DMS53 treated with DMSO at 0.1 percent for 48 hours (cell line): ENCODE measurements around the gene STPG1.
A peak's percentile ranks its signal among the peaks of the same experiment; 100 is the strongest.

Source experiments
- DNase-seq: peaks from one replicate; lab custom pipeline; 2025; ENCODE audit not compliant: unreplicated experiment; lab: John Stamatoyannopoulos, UW

The STPG1 gene

DNA sequence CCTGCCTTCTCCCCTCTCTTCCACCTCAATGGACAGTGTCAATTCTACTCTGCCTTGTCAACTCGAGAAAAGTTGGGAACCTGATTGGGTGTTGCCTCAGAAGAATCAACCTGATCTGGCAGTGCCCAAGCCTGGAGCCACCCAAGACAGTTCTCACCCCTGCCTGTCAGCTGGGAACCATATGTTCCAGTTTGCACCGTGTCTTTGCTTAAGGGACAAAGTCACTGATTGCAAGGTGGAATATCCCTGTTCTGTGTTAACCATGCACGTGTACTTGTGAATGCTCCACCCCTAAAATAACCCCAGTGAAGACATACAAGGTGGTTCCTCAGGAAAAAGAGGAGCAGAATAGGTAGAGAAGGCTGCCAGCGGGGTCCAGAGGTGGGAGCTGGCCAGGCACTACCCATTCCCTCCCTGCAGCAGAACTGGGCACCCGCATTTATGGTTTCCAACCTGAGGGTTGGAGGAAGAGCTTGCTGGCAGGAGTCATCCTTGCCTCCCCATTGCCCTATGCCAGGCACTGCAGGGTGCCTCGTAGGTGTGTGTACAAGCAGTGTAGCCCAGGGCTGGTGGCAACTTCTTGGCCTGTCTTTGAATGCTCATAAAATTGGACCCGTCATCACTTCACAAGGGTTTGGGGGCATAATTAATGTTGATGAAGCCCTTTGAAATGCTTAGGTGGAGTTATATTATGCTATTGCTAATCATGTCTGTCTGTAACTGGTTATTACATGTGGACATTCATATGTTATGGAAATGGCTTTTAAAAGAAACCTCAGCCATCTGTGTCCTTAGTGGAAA lies 13.4 kb upstream of the STPG1 start:
- DNase-seq, result no peak

DNA sequence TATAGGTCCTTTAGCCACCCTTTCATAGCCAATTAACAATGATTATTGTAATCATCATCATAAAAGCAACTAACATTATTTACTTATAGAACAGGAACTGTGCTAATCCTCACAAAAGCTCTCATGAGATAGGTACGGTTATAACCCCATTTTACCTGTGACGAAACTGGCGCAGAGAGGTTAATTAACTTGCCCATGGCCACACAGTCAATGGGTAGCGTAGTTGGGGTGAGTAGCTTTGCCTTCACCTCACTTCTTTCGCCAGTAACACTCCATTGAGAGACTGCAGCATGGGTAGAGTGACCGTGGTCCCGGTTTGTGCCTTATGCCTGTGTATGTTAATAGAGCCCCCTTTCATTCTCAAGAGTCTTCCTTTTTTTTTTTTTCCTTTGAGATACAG lies 12.3 kb upstream of the STPG1 start:
- DNase-seq, result no peak

DNA sequence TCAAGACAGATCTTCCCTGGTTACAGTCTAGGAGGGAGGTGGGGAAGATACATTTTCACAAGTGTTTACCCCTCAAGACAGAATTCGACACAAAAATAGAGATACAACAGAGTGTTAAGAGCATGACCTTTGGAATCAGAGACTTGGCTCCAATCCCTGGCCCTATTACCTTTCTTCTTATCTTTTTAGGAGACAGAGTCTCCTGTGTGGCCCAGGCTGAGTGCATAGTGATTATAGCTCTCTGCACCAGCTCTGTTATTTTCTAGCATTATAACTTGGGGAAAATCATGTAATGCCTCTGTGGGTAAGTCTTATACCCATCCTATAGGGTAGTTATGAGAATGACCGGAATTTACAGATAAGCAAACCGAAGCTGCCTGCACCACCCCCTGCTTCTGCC lies 11.9 kb upstream of the STPG1 start:
- no peak for DNase-seq

DNA sequence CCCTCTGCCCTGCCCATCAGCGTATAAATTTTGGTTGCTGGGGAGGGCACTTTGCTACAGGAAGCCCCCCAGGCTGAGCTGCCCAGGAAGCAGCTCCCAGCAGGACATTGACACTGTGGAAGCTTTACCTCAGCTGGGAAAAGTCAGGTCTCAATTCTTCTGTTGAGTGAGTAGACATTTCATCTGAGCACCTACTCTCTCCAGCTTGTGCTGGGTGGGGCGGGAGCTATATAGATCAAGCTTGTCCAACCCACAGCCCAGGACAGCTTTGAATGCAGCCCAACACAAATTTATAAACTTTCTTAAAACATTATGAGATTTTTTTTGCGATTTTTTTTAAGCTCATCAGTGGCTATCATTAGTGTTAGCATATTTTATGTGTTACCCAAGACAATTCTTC lies 11.4 kb upstream of the STPG1 start:
- DNase-seq, result no peak

DNA sequence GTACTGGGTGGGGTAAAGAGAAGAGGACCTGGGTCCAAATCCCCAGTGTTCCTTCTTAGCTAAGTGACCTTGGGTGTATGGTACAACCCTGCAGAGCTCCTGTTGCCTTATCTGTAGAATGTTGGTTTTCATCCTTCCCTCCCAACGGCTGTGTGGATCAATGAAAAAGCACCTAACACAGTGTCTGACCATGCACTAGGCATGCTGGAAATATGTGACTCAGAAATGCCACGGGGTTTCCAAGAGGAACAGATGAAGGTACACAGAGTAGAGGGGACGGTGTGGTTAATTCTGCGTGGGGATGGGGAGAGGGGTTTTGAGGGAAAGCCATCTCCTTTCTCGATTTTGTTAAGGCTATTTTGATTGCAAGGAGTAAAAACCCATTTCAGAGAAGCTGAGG lies 10.6 kb upstream of the STPG1 start:
- no peak for DNase-seq

DNA sequence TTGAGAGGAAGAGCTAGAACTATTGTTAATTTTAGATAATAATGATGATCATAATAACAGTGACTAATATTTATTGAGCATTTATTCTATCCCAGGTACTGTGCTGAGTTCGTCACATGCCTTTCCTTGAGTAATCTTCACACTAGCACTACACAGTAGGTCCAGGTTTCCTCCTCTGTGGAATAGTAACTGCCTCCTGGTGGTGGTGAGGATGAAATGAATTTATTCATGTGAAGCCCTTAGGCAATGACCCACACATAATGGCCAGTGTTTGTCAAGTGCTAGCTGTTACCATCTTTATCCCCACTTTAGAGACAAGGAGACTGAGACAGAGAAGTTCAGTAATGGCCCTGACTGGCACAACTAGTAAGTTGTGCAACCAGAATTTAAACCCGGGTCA lies 7.9 kb upstream of the STPG1 start:
- DNase-seq, result no peak

DNA sequence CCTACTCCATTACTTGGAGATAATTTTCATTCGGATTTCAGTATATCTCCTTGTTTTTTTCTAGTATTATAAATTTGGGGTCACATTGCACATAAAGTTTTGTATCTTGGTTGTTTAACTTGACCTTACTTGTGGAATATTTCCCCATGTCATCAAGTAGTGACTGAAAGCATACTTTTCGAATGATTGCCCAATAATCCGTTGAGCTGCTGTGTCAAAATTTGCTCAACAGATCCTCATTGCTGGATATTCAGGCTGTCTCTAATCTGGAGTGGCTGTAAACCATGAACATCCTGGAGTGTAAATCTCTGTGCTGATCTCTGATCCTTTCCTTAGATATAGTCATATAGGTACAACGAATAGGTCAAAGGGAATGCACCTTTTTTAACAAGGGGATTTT lies 7.0 kb upstream of the STPG1 start:
- no peak for DNase-seq

DNA sequence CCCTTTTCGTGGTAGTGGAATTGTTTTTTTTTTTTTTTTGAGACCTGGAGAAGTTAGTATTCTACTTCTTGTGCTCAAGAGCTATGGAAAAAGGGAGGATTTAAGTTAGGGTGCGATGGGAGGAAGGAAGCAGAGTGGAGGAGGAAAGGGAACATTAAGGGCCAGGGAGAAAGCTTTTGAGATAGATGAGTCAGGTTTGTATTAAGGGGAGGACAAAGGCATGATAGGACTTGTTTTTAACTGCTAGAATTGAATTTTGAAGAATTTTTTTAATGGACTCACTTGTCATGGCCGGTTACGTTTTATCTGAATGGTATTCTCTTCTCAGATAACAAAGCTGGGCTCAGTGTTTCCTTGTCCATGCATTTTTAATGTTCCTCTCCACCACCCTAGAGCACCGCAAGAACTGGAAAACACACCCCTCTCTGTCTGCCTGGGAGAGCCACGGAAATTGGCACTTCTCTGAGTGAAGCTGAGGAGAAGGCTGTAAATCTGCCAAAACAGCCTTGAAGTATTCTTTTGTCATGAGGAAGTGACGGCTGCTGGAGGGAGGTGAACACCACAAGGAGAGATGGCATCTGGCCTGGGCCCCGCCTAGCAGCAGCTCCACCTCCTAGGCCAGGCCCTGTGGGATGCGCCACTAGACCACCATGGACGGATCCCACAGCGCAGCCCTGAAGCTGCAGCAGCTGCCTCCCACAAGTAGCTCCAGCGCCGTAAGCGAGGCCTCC lies 5.5 kb upstream of the STPG1 start:
- DNase-seq, result no peak

DNA sequence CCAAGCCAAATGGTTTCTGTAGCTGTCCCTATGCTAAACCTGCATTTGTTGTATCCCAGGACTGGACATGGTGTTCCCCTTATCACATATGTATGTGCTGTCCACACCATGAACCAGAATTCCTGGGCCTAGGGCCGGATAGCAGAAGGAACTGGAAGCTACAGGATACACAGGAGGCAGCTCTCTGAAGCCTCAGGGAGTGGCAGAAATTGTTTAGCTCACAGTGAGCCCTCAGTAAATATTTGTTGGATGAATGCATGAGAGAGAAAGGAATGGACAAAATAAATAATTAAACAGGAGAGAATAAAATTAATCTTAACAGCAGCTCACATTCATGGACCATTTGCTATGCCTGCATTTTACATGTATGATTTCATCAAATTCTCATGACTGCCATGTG lies 4.1 kb upstream of the STPG1 start:
- no peak for DNase-seq

DNA sequence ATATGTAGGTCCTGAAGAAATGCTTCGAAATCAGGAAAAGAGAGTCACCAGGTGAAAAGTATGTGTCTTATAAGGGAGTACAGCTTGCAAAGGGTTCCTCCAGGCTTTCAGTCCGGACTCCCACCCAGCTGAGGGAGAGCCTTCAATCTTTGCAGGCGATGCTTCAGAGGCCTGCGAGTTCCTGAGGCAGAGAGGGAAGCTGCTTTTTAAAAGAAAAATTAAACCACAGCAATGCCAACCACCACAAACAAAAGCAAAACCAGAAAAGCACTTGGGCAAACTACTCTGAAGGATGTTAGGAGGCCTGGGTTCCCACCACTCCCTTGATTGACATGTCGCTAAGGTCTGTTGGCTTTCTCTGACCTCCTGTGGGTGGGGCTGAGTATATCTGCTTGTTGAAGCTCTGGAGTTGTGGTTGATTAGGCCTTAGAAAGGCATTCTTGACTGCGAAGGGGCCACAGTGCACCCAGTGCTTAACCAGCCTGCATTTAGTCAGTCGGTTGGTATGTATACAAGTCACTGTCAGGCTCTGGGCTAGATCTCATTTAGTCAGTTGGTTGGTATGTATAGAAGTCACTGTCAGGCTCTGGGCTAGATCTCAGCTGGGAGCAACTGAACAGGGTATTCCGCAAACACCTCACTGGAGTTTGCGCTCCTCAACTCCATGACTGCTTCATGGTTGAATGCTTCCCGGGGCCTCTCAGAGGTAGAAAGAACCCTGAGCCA lies 3.2 kb upstream of the STPG1 start:
- DNase-seq, result peak; percentile 12

DNA sequence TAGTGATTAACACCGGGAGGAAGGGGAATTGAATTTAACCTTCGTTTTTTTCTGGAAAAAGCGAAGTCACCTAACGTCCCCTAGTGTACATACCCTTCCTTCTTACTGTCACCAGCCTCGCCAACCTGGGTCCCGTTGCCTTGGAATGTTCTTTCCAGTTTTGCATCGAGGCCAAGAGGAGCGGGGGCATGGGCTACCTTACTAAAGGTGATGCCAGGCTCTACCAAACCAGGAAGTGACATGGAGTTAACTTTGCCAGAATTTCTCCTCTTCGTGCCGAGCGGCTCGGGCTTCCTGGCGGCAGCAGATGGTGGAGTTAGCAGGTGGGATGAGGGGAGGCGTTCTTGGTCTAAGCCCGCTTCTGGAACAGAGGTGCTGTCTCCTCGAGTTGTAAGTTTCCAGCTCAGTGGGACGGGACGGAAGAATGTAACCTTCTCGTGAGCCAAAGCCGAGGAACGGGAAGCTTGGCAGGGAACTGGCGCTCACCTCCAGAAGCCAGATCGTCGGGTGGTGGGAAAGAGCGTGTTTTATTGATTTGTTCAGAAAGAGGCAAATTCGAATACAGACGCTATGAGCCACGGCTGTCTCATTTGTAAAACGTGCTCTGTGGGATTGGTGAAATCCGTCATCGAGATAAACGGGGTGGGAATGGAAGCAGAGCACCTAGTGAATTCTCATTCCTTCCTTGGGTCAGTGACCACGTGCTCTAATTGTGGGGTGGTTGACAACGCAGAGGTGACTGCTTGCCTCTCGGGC lies 2.5 kb upstream of the STPG1 start:
- DNase-seq, result peak; percentile 45

DNA sequence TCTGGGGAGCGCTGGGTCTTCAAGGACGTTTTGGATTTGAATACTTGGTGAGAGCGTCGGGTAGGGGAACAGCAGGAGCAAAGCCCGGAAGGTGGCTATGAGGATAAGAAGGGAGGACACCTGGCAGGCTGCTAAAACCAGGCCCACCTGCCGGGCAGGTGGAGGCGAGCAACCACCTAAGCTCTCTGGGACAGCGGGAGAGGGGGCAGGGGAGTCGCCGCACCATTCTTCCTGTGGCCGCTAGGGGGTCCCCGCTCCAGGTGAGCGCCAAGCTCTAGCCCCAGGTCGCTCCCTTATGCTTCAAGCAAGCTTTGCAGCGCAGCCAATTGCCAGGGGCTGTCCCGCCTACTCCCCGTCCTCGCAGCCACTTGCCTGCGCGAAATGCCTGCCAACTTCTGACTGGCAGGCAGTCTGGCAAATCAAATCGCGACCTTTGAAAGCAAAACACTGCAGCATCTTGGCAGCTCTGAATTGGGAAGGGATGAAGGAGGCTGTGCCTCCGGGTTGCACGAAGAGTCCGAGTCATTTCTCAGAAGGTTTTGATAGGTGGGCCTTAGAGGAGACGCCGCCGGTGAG lies 1.8 kb upstream of the STPG1 start, which contains the start of gene NIPAL3:
TSS of gene NIPAL3 (plus strand) at position 469 of the 576 bp plus-strand sequence. CDS start 3,746 bp downstream, outside the sequence.
- peak; percentile 97 for DNase-seq

DNA sequence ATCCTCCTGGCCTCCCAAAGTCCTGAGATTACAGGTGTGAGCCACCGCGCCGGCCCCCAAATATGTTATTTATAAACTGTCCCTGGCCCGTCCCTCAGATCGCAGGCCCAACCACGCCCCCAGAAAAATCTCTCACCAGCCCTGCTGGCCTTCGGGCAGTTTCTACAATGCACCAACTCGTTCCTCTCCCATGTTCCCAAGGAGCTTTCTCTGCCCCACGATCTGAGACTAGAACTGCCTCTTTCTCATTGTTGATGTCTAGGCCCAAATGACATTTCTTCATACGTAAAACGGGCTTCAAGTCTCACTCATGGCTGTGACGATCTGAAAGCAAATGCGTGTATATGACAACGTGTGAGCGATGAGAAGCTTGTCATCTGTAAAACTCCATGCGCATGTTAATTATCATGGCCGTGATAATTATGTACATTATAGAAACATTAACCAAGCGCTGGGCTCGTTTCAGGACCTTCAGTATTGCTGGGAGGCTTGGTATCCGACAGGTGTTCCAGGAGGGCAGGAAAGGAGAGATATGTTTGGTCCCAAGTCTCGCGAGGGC lies 1.3 kb upstream of the STPG1 start:
- no peak for DNase-seq

DNA sequence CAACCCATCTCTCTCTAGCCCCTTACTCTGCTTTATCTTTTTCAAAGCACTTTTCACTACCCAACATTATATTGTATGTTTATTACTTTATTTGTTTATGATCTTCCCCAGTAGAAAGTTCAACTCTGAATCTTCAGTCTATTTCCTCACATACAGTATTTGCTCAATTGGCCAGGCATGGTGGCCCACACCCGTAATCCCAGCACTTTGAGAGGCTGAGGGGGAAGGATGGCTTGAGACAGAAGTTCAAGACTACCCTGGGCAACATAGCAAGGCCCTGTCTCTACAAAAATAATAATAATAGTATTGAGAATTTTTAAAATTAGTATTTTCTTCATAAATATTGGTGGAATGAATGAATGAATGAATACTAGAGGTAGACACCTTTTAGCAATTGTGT lies 1.2 kb downstream of the STPG1 start:
- no peak for DNase-seq

DNA sequence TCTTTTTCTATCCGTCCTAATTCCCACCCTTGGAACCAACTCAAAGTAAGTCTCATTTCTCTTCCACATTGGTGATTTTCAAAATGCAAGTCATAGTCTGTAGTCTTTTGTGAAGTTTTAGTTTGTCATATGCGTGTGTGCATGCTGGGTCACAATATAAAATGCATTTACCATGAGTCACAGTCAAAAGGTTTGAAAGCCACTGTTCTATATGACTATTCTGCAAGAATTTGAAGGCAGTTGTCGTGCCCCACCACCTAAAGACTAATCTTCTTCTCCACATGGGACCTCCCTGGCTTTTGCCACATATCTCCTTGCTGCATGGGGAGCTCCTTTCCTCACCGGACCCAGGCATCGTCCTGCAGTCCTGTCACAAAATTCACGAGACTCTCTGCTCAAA lies 1.6 kb downstream of the STPG1 start:
- no peak for DNase-seq

DNA sequence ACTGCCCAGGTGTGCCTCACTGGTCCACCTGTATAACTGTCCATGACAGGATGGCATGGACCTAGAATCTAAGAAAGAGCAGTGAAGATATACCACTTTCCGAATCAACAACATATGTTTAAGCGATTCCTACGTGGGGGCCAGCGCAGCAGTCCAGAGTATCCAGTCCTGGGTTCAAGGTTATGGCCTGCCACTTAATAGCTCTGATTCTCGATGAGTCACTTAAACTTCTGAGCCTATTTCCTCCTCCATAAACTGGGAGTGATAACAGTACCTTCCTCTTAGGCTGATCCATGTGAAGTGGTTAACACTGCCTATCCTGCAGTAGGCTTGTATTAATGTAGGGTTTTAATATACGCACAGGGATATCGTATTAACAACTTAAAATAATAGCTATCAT lies 2.8 kb downstream of the STPG1 start:
- no peak for DNase-seq

DNA sequence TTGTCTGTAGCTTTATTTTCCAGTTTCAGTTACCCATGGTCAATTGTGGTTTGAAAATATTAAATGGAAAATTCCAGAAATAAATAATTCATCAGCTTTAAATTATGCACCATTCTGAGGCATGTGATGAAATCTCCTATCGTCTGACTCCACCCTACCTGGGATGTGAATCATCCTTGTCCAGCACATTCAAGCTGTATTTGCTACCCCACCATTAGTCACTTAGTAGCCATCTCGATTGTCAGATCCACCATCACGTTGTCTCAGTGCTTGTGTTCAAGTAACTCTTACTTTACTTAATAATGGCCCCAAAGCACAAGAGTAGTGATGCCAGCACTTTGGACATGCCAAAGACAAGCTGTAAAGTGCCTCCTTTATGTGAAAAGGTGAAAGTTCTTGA lies 4.0 kb downstream of the STPG1 start:
- DNase-seq, result no peak

DNA sequence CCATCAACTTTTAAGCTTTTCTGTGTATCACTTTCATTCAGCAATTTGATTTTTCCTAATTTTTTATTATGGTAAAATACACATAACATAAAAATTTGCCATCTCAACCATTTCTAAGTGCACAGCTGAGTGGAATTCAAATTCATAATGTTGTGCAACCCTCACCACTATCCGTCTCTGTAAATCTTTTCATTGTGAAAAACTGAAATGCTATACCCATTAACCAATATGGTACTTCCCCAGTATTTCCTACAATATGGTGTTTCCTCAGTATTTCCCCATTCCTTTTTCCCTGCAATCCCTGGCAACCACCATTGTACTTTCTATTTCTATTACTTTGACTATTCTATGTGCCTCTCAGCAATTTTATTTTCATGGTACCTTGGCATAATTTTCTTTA lies 6.8 kb downstream of the STPG1 start:
- DNase-seq, result no peak

DNA sequence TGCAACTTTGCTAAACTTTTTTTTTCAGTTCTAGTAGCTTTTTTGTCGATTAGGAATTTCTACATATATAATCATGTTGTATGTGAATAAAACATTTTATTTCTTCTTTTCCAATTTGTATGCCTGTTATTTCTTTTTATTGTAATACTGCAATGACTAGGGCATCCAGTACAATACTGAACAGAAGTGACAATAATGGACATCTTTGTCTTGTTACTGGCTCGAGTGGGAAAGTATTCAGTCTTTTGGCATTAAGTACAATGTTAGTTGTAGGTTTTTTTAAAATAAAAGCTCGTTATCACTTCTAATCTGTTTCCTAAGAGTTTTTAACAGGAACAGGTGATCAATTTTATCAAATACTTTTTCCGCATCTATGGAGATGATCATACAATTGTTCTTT lies 9.8 kb downstream of the STPG1 start:
- no peak for DNase-seq

DNA sequence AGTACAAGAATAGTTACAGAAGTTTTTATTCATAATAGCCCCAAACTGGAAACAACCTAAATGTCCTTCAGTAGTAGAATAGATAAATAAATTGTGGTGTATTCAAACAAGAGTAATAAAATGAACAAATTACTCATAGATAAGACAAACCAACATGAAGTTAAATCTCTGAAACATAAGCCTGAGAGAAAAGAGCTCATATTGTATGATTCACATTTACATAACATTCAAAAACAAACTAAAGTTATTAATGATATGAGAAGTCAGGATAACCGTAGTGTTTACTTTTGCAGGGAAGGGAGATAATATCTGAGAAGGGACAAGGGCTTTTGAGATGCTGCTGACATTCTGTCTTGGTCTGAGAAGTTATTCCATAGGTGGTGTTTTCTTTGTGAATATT lies 13.5 kb downstream of the STPG1 start:
- no peak for DNase-seq

DNA sequence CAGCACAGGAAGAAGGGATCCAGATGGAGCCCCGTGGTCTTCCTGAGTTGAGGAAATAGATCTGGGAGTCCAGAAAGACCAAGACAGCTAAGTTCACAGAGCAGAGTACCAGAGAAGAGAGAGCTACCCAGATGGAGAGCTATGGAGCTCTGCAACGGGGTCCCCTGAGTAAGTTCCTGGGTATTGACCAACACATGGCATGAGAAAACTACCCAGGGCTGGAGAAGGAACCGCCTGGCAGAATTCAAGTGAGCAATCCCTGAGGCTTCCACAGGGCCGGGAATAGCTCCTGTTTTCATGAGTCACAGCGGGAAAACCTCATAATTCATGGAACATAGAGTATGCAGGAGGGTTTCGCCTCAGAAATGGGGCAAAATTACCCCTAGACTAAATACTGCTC lies 19.7 kb downstream of the STPG1 start:
- no peak for DNase-seq
